Measurements from ENCODE around the gene GRIK3. TPM values are rescaled to one million over a fixed set of nuclear protein-coding genes. Genes with fewer than 3 reads are reported as not detected.

Gene GRIK3
- total RNA-seq, 1 donor from 2014 or later: not detected

DNA sequence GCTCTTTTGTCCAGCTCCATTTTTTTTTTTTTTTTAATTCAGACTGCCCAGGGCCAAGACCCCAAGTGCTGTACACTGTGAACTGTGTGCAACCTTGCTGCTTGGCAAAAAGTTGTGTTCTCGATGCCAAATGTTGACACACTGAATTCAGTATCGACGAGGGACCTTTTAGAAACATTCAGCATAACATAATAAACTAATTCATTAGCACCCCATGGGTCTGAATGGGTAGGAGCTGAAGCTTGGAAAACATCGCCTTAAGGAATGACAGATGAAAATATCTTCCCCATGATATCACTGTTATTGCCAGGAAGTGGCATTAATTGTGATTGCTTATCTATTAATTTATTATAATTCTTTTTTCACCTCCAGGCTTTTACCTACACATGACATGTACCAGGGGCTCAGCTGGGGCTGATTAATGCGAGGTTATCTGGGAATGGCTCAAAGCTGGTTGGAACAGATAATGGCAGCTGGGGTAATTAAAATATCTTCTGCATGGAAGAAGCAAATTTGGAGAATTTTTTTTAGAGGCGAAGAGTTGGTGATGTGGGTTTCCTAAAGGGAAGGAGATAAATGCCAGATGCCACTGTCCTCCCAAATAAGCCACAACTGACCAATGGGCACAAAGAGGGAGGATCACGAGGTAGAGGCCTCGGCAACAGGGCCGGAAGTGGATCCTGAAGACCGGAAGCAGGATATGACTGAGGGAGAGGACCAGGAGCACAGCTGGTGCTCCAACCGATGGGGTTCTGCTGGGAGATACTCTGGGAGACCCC is 169.3 kb downstream of the GRIK3 start:
- no peak overlapping the region for H3K27ac Mint-ChIP-seq
- intact Hi-C loops (cut with micrococcal nuclease): no loop called here
- H3K4me1 Mint-ChIP-seq: no peaks in the 10 kb centered on the region

DNA sequence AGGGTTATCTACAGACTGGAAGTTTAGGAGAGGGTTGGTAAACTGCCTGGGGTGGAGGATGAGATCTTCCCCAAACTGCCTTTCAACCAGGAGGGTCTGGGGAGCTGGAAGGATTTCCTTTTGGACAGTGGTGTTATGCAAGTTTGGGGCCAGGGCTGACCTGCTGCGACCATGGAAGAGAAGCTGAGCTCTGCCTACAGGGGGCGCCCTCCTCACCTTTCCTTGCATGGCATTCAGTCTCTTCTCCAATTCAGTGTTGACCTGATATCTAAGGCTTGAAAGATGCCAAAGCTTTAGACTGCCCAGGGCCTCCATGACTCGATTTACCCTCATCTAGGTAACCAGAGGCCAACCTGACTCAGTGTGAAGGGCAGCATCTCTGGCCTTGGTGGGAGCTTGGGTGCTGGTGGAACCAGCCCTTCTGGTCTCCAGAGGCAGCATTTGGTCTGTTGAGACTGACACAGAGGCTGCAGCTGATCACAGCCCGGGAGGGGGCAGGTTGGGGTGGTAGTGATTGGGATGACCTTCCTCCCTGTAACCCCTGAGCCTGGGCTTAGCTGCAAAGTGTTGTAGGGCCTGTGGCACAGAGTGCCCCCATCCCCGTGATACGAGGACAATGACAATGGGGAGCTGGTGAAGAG is 170.0 kb downstream of the GRIK3 start:
- Mint-ChIP-seq H3K27me3 (no peaks in the 10 kb centered on the region), H3K9me3 (no peaks in the 10 kb centered on the region), H3K4me3 (no peak overlapping the region), H3K36me3 (ENCODE audit: low read depth) (no peaks in the 10 kb centered on the region), H3K4me1 (no peaks in the 10 kb centered on the region), H3K27ac (no peak overlapping the region)
- intact Hi-C loops (cut with micrococcal nuclease): no loop called here
- peak; percentile 61 for DNase-seq

More for the DNA sequence above, 169.3 kb downstream of the GRIK3 start:
- H3K9me3 Mint-ChIP-seq: no peaks in the 10 kb centered on the region
- H3K36me3 Mint-ChIP-seq (ENCODE audit: low read depth): no peaks in the 10 kb centered on the region
- DNase-seq: no peak
- no peak overlapping the region for H3K4me3 Mint-ChIP-seq
- no peaks in the 10 kb centered on the region for H3K27me3 Mint-ChIP-seq

DNA sequence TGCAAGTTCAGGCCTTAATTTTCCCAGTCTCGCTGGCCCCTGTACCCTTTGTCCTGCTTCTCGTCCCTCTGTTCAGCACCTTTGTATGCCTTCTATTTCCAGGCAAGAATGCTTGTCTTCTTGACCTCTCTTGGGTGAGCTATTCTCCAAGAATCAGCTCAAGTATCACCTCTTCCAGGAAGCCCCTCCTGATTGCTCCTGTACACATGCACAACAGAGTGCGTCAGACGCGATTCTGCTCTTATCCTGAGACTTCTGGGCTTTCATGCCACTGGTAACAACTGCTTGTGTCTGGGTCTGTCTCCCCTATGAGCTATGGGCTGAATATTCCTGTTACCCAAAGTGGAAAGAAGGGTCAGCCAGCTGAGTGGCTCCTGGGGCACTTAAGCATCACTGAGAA is 170.8 kb downstream of the GRIK3 start:
- H3K4me1 Mint-ChIP-seq: no peaks in the 10 kb centered on the region
- intact Hi-C loops (cut with micrococcal nuclease): no loop called here
- no peaks in the 10 kb centered on the region for H3K27me3 Mint-ChIP-seq
- DNase-seq: no peak
- H3K9me3 Mint-ChIP-seq: no peaks in the 10 kb centered on the region
- H3K4me3 Mint-ChIP-seq: no peak overlapping the region
- H3K36me3 Mint-ChIP-seq (ENCODE audit: low read depth): no peaks in the 10 kb centered on the region
- no peak overlapping the region for H3K27ac Mint-ChIP-seq

DNA sequence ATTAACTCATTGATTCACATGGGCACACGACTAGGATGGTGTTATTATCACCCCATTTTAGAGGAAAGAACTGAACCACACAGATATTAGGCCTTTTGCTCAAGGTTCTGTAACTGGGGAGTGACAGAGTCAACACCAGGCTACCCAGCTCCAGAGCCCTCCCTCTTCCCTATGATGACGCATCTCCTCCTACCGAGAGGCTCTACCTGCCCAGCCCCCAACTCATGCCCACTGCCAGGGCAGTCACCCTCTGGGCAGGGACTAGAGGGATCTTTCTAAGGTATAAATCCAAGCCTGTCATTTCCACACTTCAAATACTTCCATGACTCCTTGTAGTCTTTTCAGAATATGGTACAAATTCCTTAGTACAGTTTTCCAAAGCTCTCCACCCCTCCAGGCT is 171.3 kb downstream of the GRIK3 start:
- no peak overlapping the region for H3K27ac Mint-ChIP-seq

DNA sequence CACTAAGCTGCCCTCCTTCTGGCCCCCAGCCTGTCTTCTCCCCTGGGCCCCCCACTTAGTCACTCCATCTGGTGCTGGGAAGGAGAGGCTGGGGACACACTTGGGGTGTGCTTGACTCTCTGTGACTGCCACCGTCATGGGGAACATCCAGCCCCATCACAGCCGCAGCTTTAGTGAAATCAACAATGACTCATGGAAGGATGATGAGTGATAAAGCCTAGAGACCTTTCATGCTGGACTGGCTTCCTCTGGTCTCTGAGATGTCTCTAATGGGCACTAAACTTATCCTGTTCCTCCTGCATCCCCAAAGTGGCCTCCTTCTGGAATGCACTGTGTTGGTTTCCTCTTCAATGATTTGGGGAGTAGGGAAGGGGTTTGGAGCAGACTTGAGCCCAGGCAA is 172.9 kb downstream of the GRIK3 start:
- Mint-ChIP-seq H3K4me3 (no peak overlapping the region), H3K9me3 (no peaks in the 10 kb centered on the region), H3K27me3 (no peaks in the 10 kb centered on the region), H3K36me3 (ENCODE audit: low read depth) (no peaks in the 10 kb centered on the region), H3K4me1 (no peaks in the 10 kb centered on the region), H3K27ac (no peak overlapping the region)
- DNase-seq: no peak
- intact Hi-C loops (cut with micrococcal nuclease): no loop called here

More for the DNA sequence above, 171.3 kb downstream of the GRIK3 start:
- intact Hi-C loops (cut with micrococcal nuclease): no loop called here
- H3K4me3 Mint-ChIP-seq: no peak overlapping the region
- H3K36me3 Mint-ChIP-seq (ENCODE audit: low read depth): no peaks in the 10 kb centered on the region
- H3K4me1 Mint-ChIP-seq: no peaks in the 10 kb centered on the region
- DNase-seq: no peak
- H3K9me3 Mint-ChIP-seq: no peaks in the 10 kb centered on the region
- H3K27me3 Mint-ChIP-seq: no peaks in the 10 kb centered on the region

DNA sequence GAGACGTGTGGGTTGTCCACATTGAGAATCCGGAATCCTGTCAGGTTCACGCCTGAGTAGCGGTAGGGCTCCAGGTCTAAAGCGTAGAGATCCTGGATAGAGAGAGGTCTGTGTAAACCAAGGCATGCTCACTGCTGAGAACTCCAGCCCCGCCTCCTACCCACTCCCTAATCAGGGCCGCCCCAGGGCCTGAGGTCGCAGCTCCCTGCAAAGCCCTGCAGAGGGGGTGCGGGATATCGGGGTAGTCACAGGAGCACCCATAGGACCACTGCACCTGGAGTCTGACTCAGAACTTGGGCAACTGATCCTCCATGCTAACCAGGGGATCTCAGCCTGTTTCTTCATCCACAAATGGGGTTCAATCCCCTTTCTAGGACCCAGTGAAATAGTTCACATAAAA is 174.4 kb downstream of the GRIK3 start:
- Mint-ChIP-seq H3K4me3 (no peak overlapping the region), H3K36me3 (ENCODE audit: low read depth) (no peaks in the 10 kb centered on the region), H3K4me1 (no peaks in the 10 kb centered on the region), H3K9me3 (no peaks in the 10 kb centered on the region), H3K27ac (no peak overlapping the region), H3K27me3 (no peaks in the 10 kb centered on the region)
- intact Hi-C loops (cut with micrococcal nuclease): no loop called here
- no peak for DNase-seq

DNA sequence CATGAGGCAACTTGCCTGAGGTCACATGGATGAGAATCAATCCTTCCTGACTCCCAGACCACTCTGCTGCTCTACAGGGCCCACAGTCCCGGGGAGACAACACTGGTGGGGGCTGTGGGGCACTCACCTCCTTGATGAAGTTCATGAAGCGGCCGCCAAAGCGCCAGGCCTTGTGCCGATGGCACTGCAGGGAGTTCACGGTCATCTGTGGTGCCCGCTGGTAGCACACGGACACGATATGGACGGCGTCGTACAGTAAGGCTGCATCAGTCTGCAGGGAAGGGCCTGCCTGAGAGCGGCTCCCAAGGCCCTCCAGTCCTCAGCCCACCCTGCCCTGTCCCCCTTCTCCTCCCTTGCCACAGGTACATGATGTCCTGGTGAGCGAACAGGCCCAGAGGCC is 175.3 kb downstream of the GRIK3 start:
- no peaks in the 10 kb centered on the region for H3K27me3 Mint-ChIP-seq
- intact Hi-C loops (cut with micrococcal nuclease): no loop called here
- no peaks in the 10 kb centered on the region for H3K4me1 Mint-ChIP-seq
- no peaks in the 10 kb centered on the region for H3K9me3 Mint-ChIP-seq
- H3K4me3 Mint-ChIP-seq: no peak overlapping the region
- no peak for DNase-seq
- H3K27ac Mint-ChIP-seq: no peak overlapping the region
- H3K36me3 Mint-ChIP-seq (ENCODE audit: low read depth): no peaks in the 10 kb centered on the region

DNA sequence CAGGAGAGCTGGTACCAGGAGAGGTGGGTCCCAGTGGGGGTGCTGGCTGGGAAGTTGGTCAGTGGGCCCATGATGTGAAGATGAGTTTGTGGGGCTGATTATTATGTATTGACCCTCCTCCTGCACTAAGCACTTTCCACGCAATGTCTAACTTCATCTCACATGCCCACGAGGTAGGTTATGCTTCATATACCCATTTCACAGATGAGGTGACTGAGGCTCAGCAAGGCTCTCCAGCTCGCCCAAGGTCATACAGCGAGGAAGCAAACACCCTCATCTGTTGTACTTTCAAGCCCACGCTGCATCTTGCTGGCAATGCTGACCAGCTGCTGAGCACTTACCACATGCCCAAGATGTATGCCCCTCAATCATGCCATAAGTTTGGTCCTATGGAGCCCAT is 175.8 kb downstream of the GRIK3 start:
- H3K9me3 Mint-ChIP-seq: no peaks in the 10 kb centered on the region
- DNase-seq: no peak
- intact Hi-C loops (cut with micrococcal nuclease): no loop called here
- no peaks in the 10 kb centered on the region for H3K4me1 Mint-ChIP-seq
- H3K27ac Mint-ChIP-seq: no peak overlapping the region
- H3K36me3 Mint-ChIP-seq (ENCODE audit: low read depth): no peaks in the 10 kb centered on the region
- H3K27me3 Mint-ChIP-seq: no peaks in the 10 kb centered on the region
- H3K4me3 Mint-ChIP-seq: no peak overlapping the region

DNA sequence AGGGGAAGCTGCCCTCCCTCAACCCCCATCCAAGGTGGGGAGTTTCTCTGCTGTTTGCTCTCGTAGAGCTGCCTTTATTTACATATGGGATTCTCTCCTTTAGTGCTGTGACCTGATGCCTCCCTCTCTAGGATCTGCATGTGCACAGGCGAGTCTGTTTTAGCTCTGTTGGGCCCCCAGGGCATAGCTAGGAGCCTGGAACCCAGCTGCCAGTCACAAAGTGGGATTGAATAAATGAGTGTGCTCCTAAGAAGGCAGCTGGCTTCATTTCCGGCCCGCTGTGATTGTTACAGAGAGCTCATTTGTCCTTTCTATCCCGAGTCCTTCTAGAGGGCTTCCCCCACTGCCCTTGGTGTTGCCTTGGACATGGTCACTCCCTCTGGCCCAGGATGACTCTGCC is 176.6 kb downstream of the GRIK3 start:
- H3K4me3 Mint-ChIP-seq: no peak overlapping the region
- no peaks in the 10 kb centered on the region for H3K4me1 Mint-ChIP-seq
- H3K9me3 Mint-ChIP-seq: no peaks in the 10 kb centered on the region
- H3K27me3 Mint-ChIP-seq: no peaks in the 10 kb centered on the region
- no peaks in the 10 kb centered on the region for H3K36me3 Mint-ChIP-seq (ENCODE audit: low read depth)
- no peak for DNase-seq
- H3K27ac Mint-ChIP-seq: no peak overlapping the region
- intact Hi-C loops (cut with micrococcal nuclease): no loop called here

DNA sequence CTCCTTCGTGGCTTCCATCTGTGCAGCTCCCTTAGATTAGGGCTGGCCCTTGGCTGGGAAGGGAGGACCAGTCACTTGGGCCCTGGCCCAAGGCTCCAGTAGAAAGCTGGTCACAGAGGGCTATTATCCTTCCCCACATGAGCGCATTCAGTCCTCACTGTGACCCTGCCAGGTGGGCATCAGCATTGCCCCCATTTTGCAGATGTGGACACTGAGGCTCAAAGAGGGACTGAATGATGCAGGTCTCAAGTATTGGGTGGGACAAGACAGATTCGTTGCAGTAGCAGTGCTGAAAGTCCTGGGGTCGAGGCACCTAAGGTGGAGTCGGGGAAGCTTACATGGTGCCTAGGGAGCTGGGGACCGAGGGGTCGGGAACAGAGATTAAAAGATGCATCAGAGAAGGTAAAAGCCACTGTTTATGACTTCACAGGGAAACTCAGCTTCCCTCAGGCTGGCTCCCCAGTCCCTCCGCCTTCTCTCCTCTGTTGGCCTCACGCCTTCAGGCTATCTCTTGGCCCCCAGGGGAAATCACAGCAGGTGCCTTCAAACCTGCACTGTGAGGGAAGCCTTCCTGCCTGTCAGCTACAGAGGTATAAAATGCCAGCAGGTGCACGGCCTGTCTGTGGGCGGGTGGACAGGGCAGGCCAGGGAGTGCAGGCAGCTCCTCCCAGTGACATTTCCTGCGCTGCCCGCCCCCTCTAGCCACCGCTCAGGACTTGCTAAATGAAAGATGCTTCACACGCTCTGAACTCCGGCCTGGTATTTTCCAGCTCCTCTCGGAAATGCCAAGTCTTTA is 178.4 kb downstream of the GRIK3 start:
- intact Hi-C loops (cut with micrococcal nuclease): no loop called here
- no peaks in the 10 kb centered on the region for H3K9me3 Mint-ChIP-seq
- no peaks in the 10 kb centered on the region for H3K27me3 Mint-ChIP-seq
- no peaks in the 10 kb centered on the region for H3K36me3 Mint-ChIP-seq (ENCODE audit: low read depth)
- no peak for DNase-seq
- no peak overlapping the region for H3K27ac Mint-ChIP-seq
- H3K4me1 Mint-ChIP-seq: no peaks in the 10 kb centered on the region
- H3K4me3 Mint-ChIP-seq: no peak overlapping the region

DNA sequence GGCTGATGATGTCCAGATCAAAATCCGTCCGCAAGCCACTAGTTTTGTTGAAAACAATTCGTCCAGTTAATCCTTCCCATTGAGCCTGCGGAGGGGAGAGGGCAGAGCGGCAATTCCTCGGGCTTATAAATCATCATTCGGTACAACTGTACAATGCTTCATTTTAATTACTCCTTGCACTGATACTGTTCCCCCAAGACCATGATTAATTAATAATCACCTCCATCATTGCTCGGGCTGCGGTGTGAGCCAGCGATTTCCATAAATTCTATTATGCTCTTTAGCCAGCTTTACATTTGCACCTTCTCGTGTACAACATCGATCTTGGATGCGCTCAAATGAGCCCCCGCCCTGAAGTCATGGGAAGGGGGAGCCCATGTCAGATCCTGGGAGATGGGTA is 180.7 kb downstream of the GRIK3 start:
- DNase-seq: no peak
- Mint-ChIP-seq H3K36me3 (ENCODE audit: low read depth) (no peaks in the 10 kb centered on the region), H3K4me1 (no peaks in the 10 kb centered on the region), H3K27ac (no peak overlapping the region), H3K27me3 (peaks cover under 1% of the 10 kb centered on the region), H3K9me3 (no peaks in the 10 kb centered on the region), H3K4me3 (no peak overlapping the region)
- intact Hi-C loops (cut with micrococcal nuclease): no loop called here

DNA sequence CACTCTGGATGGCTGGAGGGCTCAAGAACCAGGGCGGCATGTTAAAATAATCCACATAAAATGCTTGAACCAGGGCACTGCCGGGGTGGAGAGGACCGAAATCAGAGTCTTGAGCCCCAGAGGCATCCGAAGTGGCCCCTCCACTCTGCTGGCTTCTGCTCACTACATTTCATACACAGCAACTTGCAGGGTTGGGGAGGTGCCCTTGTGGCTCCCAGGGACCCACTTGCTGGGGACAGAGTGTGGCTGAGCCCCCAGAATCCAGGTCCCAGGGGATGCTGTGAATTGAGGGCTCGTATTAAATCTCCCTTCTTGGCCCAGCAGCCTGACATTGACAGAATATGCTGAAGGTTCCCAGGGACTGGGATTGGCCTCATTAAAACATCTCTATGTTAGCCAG is 181.7 kb downstream of the GRIK3 start:
- H3K4me1 Mint-ChIP-seq: no peaks in the 10 kb centered on the region
- H3K36me3 Mint-ChIP-seq (ENCODE audit: low read depth): no peaks in the 10 kb centered on the region
- intact Hi-C loops (cut with micrococcal nuclease): no loop called here
- no peak overlapping the region for H3K27ac Mint-ChIP-seq
- H3K27me3 Mint-ChIP-seq: peaks cover 7% of the 10 kb centered on the region
- H3K4me3 Mint-ChIP-seq: no peak overlapping the region
- no peaks in the 10 kb centered on the region for H3K9me3 Mint-ChIP-seq
- DNase-seq: no peak

DNA sequence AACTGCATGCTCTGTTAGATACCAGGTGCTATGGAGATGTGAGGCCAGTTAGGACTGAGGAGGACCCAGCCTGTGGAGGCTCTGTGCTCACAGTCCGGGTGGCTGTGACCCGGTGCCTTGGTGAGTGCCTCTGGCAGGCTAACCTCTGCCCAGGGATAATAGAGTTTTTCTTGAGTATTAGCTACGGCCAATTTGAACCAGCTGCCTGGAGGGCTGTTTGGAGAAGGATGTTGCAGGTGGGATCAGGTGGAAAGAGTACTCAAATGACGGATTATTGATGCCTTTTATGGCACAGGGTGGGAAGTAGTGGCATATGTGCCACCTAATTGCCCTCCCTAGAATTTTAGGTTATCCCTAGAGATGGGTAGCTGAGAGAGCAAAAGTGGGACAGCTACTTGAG is 182.7 kb downstream of the GRIK3 start:
- H3K4me1 Mint-ChIP-seq: no peaks in the 10 kb centered on the region
- intact Hi-C loops (cut with micrococcal nuclease): no loop called here
- no peaks in the 10 kb centered on the region for H3K9me3 Mint-ChIP-seq
- no peak for DNase-seq
- H3K27me3 Mint-ChIP-seq: peaks cover 7% of the 10 kb centered on the region
- H3K27ac Mint-ChIP-seq: no peak overlapping the region
- no peaks in the 10 kb centered on the region for H3K36me3 Mint-ChIP-seq (ENCODE audit: low read depth)
- H3K4me3 Mint-ChIP-seq: no peak overlapping the region

DNA sequence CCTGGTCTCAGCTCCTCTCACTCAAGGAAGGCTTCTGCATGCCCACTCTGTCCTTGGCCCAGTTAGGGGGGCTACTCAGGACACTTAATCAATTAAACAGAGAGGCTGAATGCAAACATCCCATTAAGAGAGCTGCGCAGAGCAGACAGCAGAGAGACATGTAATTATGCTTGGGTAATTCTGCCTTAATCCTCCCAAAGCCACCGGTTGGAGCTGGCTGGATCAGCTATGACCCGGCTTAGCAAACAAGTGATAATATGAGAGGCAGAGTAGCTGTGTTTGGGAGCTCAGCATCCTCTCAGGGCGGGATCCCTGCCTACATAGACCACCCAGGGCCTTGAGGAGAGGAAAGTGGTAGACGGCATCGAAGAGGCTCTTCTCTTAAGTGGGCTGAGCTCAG is 183.2 kb downstream of the GRIK3 start:
- Mint-ChIP-seq H3K4me1 (no peaks in the 10 kb centered on the region), H3K27ac (no peak overlapping the region), H3K36me3 (ENCODE audit: low read depth) (no peaks in the 10 kb centered on the region), H3K27me3 (peaks cover 7% of the 10 kb centered on the region), H3K9me3 (no peaks in the 10 kb centered on the region), H3K4me3 (no peak overlapping the region)
- intact Hi-C loops (cut with micrococcal nuclease): no loop called here
- no peak for DNase-seq
